Hepatocyte (in vitro differentiated cells): Measurements from ENCODE around the gene IFI35.

Experiments used
- CTCF ChIP-seq: fragments of 200-600 bp; sonication (generic); IDR thresholded peaks from 2 replicates; pipeline ENCODE4 v1.5.1; 2016; ENCODE audit warnings: antibody characterized with exemption, mild to moderate bottlenecking; ENCODE audit not compliant: poor library complexity
- EZH2 ChIP-seq: fragments of 200-600 bp; sonication (generic); IDR thresholded peaks from 2 replicates; pipeline ENCODE4 v1.6.1; 2016; ENCODE audit warnings: antibody characterized with exemption, mild to moderate bottlenecking, borderline replicate concordance

DNA sequence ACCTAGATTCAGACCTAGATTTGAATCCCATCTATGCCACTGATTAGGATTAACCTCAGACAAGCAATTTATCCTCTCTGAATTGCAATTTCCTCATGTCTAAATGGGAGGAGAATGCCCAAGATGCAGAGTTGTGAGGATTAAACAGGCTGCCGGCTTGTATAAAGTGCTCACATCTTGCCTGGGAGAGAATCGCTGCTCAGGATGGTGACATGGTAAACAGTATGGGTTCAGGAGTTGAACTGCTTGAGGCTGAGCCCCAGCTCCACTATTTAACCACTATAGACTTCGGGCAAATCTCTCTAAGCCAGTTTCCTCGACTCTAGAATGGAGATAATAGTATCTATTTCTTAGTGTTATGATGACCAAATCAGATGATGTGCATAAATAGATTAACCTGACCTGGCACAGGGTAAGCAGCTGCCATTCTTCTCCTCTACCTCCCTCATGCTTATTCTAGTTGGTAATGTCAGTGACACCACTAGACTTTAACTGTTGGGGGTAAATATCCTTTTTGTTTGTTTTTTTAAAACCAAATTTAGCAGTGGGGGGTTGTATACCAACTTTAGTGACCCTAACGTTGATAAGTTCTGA, 9.1 kb upstream of the IFI35 start:
- no peak for TF ChIP-seq CTCF
- no peak for TF ChIP-seq EZH2
